ENCODE measurements around the gene OLR1.

The OLR1 gene

DNA sequence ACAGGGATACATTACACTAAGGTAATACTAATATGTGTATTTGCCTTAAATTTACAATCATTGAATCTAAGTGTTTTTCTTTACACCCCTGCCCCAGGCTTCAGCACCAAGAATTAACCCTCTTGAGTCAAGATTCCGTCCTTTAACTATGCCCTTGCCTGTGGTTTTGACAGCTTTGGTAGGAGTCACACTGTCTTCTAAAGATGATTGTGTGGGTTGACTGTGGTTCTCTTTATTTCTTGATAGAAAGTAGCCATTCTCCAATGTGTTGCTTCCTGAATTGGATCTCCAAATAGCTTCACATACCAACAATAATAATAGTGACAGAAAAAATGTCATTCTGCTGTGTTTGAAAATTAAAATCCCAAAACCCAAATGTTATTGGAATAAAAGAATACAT is 45.5 kb downstream of the OLR1 start:
- Mint-ChIP-seq H3K36me3 (ENCODE audit: low read depth) (no peaks in the 10 kb centered on the region), H3K4me1 (no peaks in the 10 kb centered on the region), H3K27ac (no peak overlapping the region), H3K4me3 (no peak overlapping the region), H3K9me3 (no peaks in the 10 kb centered on the region), H3K27me3 (ENCODE audit: low read depth) (no peaks in the 10 kb centered on the region)
- TF ChIP-seq, protein P1, sequence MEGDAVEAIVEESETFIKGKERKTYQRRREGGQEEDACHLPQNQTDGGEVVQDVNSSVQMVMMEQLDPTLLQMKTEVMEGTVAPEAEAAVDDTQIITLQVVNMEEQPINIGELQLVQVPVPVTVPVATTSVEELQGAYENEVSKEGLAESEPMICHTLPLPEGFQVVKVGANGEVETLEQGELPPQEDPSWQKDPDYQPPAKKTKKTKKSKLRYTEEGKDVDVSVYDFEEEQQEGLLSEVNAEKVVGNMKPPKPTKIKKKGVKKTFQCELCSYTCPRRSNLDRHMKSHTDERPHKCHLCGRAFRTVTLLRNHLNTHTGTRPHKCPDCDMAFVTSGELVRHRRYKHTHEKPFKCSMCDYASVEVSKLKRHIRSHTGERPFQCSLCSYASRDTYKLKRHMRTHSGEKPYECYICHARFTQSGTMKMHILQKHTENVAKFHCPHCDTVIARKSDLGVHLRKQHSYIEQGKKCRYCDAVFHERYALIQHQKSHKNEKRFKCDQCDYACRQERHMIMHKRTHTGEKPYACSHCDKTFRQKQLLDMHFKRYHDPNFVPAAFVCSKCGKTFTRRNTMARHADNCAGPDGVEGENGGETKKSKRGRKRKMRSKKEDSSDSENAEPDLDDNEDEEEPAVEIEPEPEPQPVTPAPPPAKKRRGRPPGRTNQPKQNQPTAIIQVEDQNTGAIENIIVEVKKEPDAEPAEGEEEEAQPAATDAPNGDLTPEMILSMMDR (IDR thresholded peaks at IDR 0.05; ENCODE audit: unreplicated experiment in 3 of 3) = no peak

DNA sequence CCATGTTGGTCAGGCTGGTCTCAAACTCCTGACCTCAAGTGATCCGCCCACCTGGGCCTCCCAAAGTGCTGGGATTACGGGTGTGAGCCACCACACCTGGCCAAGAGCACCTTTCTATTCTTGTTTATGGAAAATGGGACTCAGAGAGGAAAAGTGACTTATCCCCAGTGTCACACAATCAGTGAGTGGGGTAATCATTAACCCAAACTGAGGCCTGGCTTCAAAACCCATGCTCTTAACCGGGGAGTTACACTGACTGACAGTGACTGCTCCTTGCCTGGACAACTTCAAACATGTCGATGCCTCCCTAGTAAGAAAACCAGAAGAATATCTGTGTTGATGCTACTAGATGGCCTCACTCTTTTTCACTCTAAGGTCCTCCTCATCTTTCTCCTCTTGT is 49.2 kb downstream of the OLR1 start:
- TF ChIP-seq, protein P1 (IDR thresholded peaks at IDR 0.05; ENCODE audit: unreplicated experiment in 3 of 3) = no peak
- Mint-ChIP-seq H3K36me3 (ENCODE audit: low read depth) (no peaks in the 10 kb centered on the region), H3K27me3 (ENCODE audit: low read depth) (no peaks in the 10 kb centered on the region), H3K4me1 (no peaks in the 10 kb centered on the region), H3K27ac (no peak overlapping the region), H3K9me3 (no peaks in the 10 kb centered on the region), H3K4me3 (no peak overlapping the region)

DNA sequence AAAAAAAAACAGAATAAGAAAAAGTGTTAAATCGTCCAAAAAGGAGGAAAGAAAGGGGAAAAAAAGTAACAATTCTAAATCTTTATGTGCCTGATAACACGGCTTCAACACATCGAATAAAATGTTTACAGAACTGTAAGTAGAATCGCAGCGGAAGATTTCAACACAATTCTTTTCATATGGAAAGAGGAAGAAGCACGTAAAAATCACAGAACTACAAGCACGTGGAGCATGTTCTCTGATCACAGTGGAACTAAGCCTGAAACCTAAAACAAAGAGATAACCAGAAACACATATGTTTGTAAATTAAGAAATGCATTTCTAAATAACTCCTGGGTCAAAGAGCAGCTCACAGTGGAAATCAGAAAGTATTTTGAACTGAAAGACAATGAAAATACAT is 50.7 kb downstream of the OLR1 start:
- H3K4me1 Mint-ChIP-seq = no peaks in the 10 kb centered on the region
- TF ChIP-seq, protein P1 (IDR thresholded peaks at IDR 0.05; ENCODE audit: unreplicated experiment in 3 of 3) = no peak

DNA sequence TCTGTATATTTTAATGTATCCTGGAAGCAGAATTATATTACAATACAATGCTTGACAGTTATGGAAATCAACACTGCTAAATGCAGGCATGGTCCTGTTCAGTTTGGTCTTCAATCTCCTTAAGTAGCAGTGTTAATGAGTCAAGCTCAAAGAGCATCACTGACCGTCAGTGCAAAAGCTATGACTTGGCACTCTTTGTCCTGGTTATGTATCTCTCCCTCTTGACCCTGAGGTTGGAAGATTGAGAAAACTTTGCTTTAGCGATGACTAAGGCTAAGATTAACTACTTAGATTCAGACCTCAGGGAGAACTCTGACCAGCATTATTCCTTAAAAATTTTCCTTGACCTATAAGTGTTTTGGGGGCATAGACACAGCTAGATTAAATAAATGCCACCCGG is 52.9 kb downstream of the OLR1 start:
- no peaks in the 10 kb centered on the region for H3K9me3 Mint-ChIP-seq
- TF ChIP-seq, protein P1 (IDR thresholded peaks at IDR 0.05; ENCODE audit: unreplicated experiment in 3 of 3) = no peak
- H3K4me3 Mint-ChIP-seq = no peak overlapping the region
- H3K4me1 Mint-ChIP-seq = no peaks in the 10 kb centered on the region
- H3K27ac Mint-ChIP-seq = no peak overlapping the region
- no peaks in the 10 kb centered on the region for H3K36me3 Mint-ChIP-seq (ENCODE audit: low read depth)
- no peaks in the 10 kb centered on the region for H3K27me3 Mint-ChIP-seq (ENCODE audit: low read depth)

More for the DNA sequence above, 50.7 kb downstream of the OLR1 start:
- H3K27me3 Mint-ChIP-seq (ENCODE audit: low read depth) = no peaks in the 10 kb centered on the region
- no peaks in the 10 kb centered on the region for H3K36me3 Mint-ChIP-seq (ENCODE audit: low read depth)
- H3K27ac Mint-ChIP-seq = no peak overlapping the region
- H3K4me3 Mint-ChIP-seq = no peak overlapping the region
- H3K9me3 Mint-ChIP-seq = no peaks in the 10 kb centered on the region

DNA sequence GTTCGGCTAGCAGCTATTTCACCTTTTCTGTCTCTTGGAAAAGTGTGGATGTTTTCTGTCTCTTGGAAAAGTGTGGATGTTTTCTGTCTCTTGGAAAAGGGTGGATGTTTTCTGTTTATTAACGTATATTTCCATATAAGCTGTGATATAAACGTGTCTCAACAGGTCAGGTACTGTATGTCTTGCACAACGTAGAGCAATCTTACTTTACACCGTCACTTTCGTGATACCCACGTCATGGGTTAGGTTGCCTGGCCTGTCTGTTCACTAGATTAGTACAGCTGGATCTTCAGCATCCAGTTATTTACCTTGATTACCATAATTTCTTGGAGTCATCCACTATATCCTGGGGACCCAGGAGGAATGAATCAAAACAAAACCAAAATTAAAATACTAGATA is 56.0 kb downstream of the OLR1 start:
- no peaks in the 10 kb centered on the region for H3K27me3 Mint-ChIP-seq (ENCODE audit: low read depth)
- peaks cover 1% of the 10 kb centered on the region for H3K9me3 Mint-ChIP-seq
- H3K4me3 Mint-ChIP-seq = no peak overlapping the region
- H3K36me3 Mint-ChIP-seq (ENCODE audit: low read depth) = no peaks in the 10 kb centered on the region
- H3K27ac Mint-ChIP-seq = no peak overlapping the region
- TF ChIP-seq, protein P1 (IDR thresholded peaks at IDR 0.05; ENCODE audit: unreplicated experiment in 3 of 3) = no peak
- no peaks in the 10 kb centered on the region for H3K4me1 Mint-ChIP-seq

DNA sequence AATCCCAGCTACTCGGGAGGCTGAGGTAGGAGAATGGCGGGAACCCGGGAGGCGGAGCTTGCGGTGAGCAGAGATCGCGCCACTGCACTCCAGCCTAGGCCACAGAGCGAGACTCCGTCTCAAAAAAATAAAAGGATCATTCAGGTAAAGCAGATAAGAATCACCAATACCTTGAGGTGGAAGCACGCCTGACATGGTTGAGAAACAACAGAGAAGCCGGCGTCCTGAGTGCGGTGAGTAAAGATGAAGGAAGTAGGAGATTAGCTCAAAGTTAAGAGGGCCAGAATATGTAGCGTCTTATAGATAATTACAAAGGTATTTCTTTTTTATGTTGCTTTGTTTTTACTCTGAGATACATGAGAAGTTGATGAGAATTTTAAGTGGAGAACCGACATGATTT is 56.6 kb downstream of the OLR1 start:
- H3K4me1 Mint-ChIP-seq = no peaks in the 10 kb centered on the region
- H3K27me3 Mint-ChIP-seq (ENCODE audit: low read depth) = no peaks in the 10 kb centered on the region
- TF ChIP-seq, protein P1 (IDR thresholded peaks at IDR 0.05; ENCODE audit: unreplicated experiment in 3 of 3) = no peak
- no peaks in the 10 kb centered on the region for H3K36me3 Mint-ChIP-seq (ENCODE audit: low read depth)
- H3K27ac Mint-ChIP-seq = no peak overlapping the region
- H3K4me3 Mint-ChIP-seq = no peak overlapping the region
- peaks cover 4% of the 10 kb centered on the region for H3K9me3 Mint-ChIP-seq

Measured in nephron (organoid).